KBM-7 (cell line): ENCODE measurements around the gene TMEM221.

ENCODE experiments used
- DNase-seq: peaks from one replicate; pipeline ENCODE4 v3.0.0-alpha.2; 2015
- in situ Hi-C: fragments of 300-500 bp; cut with MboI; formaldehyde crosslinking; loops from 2 replicates; pipeline ENCODE4 v1.14.3; 2020; ENCODE audit warnings: low sequenced_read_pairs, low pct_unique_long_range_greater_than_20kb, mixed read lengths

The TMEM221 gene

DNA sequence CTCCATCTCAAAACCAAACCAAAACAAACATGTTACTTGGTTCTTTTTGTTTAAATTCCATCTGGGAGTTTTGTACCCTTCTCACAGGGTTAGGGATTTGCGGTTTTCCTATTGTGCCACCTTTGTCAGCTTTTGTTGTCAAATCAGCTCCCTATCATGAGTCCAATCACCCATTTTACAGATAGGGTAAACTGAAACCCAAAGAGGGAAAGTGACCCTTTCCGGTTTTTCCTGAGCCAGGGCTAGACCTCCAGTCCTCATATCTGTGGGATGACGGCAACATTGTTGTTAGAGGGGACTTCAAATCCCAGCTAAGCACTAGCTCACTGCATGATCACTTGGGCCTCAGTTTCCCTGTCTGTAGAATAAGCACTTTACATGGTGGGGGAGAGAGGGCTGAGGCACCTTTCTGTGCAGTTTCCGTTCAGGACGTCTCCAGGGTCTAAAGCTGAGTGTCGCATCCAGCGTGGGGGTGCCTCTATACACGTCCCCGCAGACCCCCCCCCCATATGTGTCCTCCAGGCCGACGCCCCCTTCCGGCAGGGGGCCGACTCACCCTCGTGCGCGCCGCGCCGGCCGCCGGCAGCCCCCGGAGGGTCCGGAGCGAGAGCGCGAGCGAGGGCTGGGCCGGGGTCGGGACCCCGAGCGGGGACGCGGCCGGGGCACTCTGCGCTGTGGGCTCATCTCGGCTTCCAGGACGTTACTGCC lies 58.4 kb downstream of the TMEM221 start:
- in situ Hi-C loops = no loop called here
- DNase-seq = no peak

DNA sequence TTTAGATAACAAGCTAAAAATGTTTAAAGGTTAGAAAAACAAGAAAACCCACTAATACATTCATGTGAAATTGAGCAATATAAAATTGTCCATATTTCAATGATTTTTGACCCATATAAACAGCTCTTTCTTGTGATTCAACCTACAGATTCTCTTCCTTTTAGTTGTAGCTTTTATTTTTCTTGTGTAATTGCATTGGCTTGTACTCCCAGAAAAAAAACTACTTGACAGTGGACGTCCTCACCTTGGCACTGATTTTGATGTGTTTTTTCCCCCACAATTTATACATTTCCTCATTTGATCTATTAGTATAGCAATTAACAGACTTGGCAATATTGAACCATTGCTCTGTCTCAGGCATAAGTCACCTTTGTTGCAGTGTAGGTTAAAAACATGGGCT lies 59.2 kb downstream of the TMEM221 start:
- DNase-seq = no peak
- in situ Hi-C loops = no loop called here

DNA sequence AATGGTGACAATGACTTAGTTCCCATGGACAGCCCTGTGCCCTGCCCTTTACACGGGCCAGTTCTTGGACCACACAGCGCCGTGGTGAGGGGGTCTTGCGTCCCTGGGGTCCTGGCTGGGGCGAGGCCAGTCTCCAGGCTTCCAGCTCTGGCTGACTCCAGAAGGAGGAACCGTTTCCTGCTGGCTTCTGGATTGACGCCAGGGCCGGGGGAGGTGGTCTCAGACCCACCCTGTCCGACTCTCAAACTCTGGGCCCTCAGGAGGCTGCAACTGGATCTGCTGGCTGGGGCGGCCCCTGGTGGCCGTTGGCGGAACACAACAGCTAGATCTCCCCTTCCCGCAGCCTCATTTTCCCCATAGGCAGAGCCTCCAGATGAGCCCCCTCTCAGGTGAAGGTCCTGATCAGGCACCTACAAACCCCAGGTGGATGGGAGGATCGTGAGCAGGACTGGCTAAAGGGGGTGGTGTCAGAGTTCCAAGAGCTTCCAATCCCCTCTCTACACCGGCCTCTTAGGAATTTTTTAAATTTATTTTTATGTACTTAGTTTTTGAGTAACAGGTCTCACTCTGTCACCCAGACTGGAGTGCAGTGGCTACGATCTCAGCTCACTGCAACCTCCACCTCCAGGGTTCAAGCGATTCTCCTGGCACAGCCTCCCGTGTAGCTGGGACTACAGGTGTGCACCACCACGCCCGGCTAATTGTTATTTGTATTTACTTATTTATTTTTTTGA lies 62.4 kb downstream of the TMEM221 start:
- DNase-seq = peak; percentile 81
- in situ Hi-C loops = no loop called here
